Calu3 (cell line): ENCODE measurements around the gene CFAP97D2. TPM values are rescaled to one million over a fixed set of nuclear protein-coding genes. Genes with fewer than 3 reads are reported as not detected.
"Not testable (repeated sequence)": the region's sequence is repeated elsewhere in the genome, so short reads cannot be mapped to it uniquely, and the experiment has no call there.

Experiments used
- BruUV-seq: library from RNA; stranded (reverse); fragments of 400-500 nt; replicated peaks from 2 replicates; lab custom pipeline; 2021; lab: Mats Ljungman, UMichigan
- CTCF ChIA-PET: fragments of 300-600 bp; sonication (Branson Sonifier 250); formaldehyde crosslinking; loops from one replicate; lab custom pipeline; 2022; ENCODE audit warnings: antibody characterized with exemption; lab: Charles Lee
- DNase-seq: peaks from one replicate; pipeline ENCODE4 v3.0.0; 2022
- H3K27ac Mint-ChIP-seq: one replicate; pipeline ENCODE4 v1.8.0; 2022; ENCODE audit warnings: mixed read lengths; ENCODE audit not compliant: unreplicated experiment
- H3K27me3 Mint-ChIP-seq: one replicate; pipeline ENCODE4 v1.8.0; 2022; ENCODE audit warnings: mixed read lengths; ENCODE audit not compliant: unreplicated experiment
- H3K36me3 Mint-ChIP-seq: one replicate; pipeline ENCODE4 v1.8.0; 2022; ENCODE audit warnings: mild to moderate bottlenecking, moderate library complexity, mixed read lengths; ENCODE audit not compliant: insufficient read depth, unreplicated experiment
- H3K4me1 Mint-ChIP-seq: one replicate; pipeline ENCODE4 v1.8.0; 2022; ENCODE audit warnings: mild to moderate bottlenecking, low read depth, mixed read lengths; ENCODE audit not compliant: unreplicated experiment
- H3K4me3 Mint-ChIP-seq: one replicate; pipeline ENCODE4 v1.8.0; 2022; ENCODE audit warnings: mild to moderate bottlenecking, low read depth, moderate library complexity, mixed read lengths; ENCODE audit not compliant: unreplicated experiment
- H3K9me3 Mint-ChIP-seq: one replicate; pipeline ENCODE4 v1.8.0; 2022; ENCODE audit warnings: low read depth, mixed read lengths; ENCODE audit not compliant: unreplicated experiment
- intact Hi-C: fragments of 100-400 bp; cut with micrococcal nuclease; formaldehyde crosslinking; loops from one replicate; pipeline ENCODE4 v1.10.0; 2022; ENCODE audit not compliant: unreplicated experiment
- total RNA-seq: library from RNA; stranded (reverse); gene quantifications from 2 replicates; pipeline ENCODE4 v1.2.3, GENCODE V29; 2022
- TF ChIP-seq, protein P1 (sequence below): fragments of 200-600 bp; IDR thresholded peaks from one replicate; pipeline ENCODE4 v1.8.0; 2022; ENCODE audit warnings: antibody characterized with exemption; ENCODE audit not compliant: unreplicated experiment

CFAP97D2 gene
- total RNA-seq, 1 experiment from 2014 or later: not detected

DNA sequence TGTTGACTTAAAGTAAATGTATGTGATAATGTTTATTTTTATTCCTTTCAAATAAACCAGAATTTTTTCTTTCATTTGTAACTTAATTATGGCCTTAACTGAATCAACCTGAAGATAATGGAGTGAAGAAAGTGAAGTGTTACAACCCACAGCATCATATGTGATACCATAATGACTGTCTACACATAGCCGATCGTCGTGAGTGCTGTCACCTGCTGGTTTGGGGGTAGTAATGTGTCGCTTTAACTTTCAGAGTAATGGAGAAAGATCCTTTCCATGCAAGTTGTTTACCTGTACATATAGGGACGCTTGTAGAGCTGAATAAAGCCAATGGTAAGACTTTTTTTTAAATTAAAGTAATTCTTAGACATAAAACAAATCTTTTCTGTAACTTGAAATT is 65.6 kb downstream of the CFAP97D2 start:
- Mint-ChIP-seq H3K36me3 (no peaks in the 10 kb centered on the region), H3K4me1 (no peaks in the 10 kb centered on the region), H3K4me3 (no peak overlapping the region), H3K27ac (no peak overlapping the region), H3K9me3 (no peaks in the 10 kb centered on the region), H3K27me3 (no peaks in the 10 kb centered on the region)
- BruUV-seq: no TSS peak
- TF ChIP-seq, protein P1, sequence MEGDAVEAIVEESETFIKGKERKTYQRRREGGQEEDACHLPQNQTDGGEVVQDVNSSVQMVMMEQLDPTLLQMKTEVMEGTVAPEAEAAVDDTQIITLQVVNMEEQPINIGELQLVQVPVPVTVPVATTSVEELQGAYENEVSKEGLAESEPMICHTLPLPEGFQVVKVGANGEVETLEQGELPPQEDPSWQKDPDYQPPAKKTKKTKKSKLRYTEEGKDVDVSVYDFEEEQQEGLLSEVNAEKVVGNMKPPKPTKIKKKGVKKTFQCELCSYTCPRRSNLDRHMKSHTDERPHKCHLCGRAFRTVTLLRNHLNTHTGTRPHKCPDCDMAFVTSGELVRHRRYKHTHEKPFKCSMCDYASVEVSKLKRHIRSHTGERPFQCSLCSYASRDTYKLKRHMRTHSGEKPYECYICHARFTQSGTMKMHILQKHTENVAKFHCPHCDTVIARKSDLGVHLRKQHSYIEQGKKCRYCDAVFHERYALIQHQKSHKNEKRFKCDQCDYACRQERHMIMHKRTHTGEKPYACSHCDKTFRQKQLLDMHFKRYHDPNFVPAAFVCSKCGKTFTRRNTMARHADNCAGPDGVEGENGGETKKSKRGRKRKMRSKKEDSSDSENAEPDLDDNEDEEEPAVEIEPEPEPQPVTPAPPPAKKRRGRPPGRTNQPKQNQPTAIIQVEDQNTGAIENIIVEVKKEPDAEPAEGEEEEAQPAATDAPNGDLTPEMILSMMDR: no peak
- CTCF ChIA-PET: no interaction called here
- intact Hi-C loops: no loop called here
- no peak for DNase-seq

DNA sequence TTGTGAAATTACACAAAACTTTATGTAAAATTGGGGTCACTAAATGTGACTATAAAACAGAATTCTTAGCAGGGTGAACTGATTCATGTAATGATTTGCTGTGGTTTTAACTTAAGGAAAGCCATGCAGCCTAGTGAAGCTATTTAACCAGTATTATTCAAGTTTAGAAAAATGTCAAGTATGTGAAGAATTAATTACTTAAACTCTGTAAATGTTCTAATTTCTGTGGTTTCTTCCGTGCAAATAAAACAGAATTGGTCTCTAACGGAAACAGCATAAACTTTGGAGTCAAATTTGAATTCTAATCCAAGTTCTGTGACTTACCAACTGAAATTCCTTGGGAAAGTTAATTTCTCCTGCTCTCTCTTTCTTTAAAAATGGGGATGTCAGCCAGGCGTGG is 69.0 kb downstream of the CFAP97D2 start:
- no peaks in the 10 kb centered on the region for H3K4me1 Mint-ChIP-seq
- H3K9me3 Mint-ChIP-seq: no peaks in the 10 kb centered on the region
- no peak overlapping the region for H3K4me3 Mint-ChIP-seq
- no TSS peak for BruUV-seq
- CTCF ChIA-PET: no interaction called here
- no peaks in the 10 kb centered on the region for H3K36me3 Mint-ChIP-seq
- TF ChIP-seq, protein P1: no peak
- no peaks in the 10 kb centered on the region for H3K27me3 Mint-ChIP-seq
- intact Hi-C loops: no loop called here
- DNase-seq: no peak
- H3K27ac Mint-ChIP-seq: no peak overlapping the region

DNA sequence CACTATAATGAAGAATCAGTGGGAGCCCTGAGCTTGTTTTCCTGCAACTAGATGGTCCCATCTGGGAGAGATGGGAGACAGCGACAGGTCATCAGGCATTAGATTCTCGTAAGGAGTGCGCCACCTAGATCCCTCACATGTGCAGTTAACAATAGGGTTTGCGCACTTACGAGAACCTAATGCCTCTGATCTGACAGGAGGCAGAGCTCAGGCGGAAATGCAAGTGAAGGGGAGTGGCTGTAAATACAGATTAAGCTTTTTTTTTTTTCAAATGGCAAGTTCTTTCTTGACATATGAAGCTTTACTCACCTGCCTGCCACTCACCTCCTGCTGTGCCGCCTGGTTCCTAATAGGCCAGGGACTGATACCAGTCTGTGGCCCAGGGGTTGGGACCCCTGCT is 70.0 kb downstream of the CFAP97D2 start:
- CTCF ChIA-PET: no interaction called here
- H3K4me3 Mint-ChIP-seq: no peak overlapping the region
- intact Hi-C loops: no loop called here
- TF ChIP-seq, protein P1: no peak
- no peak for DNase-seq
- no peaks in the 10 kb centered on the region for H3K36me3 Mint-ChIP-seq
- no TSS peak for BruUV-seq
- H3K4me1 Mint-ChIP-seq: no peaks in the 10 kb centered on the region
- no peaks in the 10 kb centered on the region for H3K27me3 Mint-ChIP-seq
- H3K27ac Mint-ChIP-seq: no peak overlapping the region
- H3K9me3 Mint-ChIP-seq: no peaks in the 10 kb centered on the region

DNA sequence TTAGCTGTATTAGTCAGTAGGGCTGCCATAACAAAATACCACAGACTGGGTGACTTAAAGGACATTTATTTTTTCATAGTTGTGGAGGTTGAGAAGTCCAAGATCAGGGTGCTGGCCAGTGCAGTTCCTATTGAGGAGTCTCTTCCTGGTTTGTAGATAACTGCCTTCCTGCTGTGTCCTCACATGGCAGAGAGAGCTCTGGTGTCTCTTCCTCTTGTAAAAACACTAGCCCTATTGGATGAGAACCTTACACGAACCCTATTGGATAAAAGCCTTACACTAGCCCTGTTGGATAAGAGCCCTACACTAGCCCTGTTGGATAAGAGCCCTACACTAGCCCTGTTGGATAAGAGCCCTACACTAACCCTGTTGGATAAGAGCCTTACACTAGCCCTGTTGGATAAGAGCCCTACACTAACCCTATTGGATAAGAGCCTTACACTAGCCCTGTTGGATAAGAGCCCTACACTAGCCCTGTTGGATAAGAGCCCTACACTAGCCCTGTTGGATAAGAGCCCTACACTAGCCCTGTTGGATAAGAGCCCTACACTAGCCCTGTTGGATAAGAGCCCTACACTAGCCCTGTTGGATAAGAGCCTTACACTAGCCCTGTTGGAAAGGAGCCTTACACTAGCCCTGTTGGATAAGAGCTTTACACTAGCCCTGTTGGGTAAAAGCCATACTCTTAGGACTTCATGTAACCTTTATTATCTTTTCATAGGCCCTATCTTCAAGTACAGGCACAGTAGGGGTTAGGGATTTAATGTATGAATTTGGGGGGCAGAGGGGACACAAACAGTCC is 72.8 kb downstream of the CFAP97D2 start:
- H3K36me3 Mint-ChIP-seq, intact Hi-C loops, H3K27ac Mint-ChIP-seq, H3K9me3 Mint-ChIP-seq, DNase-seq, BruUV-seq, H3K4me1 Mint-ChIP-seq, H3K27me3 Mint-ChIP-seq, CTCF ChIA-PET, H3K4me3 Mint-ChIP-seq: not testable (repeated sequence)

DNA sequence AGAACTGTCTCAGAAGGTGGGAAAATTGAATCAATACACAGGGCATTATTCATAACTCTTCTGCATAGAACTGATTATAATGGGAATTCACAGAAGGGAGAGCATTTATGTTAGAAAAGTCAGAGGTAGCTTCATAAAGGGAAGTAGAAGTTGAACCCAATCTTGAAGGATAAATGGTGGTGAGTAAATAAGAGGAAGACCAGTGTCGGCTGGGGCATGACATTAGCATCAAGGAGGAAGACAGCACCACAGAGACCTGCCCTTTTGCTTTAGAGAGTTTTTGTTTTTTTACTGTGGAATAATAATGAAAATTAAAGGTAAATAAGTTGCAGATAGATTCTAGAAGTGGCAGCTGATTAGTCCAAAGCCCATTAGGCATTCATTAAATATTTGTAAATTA is 77.5 kb downstream of the CFAP97D2 start:
- no TSS peak for BruUV-seq

More for the DNA sequence above, 77.5 kb downstream of the CFAP97D2 start:
- Mint-ChIP-seq H3K27me3 (no peaks in the 10 kb centered on the region), H3K36me3 (peaks cover 4% of the 10 kb centered on the region), H3K27ac (no peak overlapping the region), H3K4me1 (no peaks in the 10 kb centered on the region), H3K4me3 (no peak overlapping the region), H3K9me3 (no peaks in the 10 kb centered on the region)
- CTCF ChIA-PET: no interaction called here
- TF ChIP-seq, protein P1: no peak
- intact Hi-C loops: no loop called here
- no peak for DNase-seq
